GM19468 (cell line): ENCODE results near the gene KDM5A.
"Not testable (repeated sequence)": the region's sequence is repeated elsewhere in the genome, so short reads cannot be mapped to it uniquely, and the experiment has no call there.

ENCODE experiments used
- ATAC-seq: cut with Tn5 transposase; IDR thresholded peaks from one replicate; pipeline ENCODE4 v1.9.1; 2021; ENCODE audit warnings: mild to moderate bottlenecking, moderate library complexity, moderate number of reproducible peaks; ENCODE audit not compliant: unreplicated experiment; ENCODE audit errors: extremely low read depth

Gene KDM5A

DNA sequence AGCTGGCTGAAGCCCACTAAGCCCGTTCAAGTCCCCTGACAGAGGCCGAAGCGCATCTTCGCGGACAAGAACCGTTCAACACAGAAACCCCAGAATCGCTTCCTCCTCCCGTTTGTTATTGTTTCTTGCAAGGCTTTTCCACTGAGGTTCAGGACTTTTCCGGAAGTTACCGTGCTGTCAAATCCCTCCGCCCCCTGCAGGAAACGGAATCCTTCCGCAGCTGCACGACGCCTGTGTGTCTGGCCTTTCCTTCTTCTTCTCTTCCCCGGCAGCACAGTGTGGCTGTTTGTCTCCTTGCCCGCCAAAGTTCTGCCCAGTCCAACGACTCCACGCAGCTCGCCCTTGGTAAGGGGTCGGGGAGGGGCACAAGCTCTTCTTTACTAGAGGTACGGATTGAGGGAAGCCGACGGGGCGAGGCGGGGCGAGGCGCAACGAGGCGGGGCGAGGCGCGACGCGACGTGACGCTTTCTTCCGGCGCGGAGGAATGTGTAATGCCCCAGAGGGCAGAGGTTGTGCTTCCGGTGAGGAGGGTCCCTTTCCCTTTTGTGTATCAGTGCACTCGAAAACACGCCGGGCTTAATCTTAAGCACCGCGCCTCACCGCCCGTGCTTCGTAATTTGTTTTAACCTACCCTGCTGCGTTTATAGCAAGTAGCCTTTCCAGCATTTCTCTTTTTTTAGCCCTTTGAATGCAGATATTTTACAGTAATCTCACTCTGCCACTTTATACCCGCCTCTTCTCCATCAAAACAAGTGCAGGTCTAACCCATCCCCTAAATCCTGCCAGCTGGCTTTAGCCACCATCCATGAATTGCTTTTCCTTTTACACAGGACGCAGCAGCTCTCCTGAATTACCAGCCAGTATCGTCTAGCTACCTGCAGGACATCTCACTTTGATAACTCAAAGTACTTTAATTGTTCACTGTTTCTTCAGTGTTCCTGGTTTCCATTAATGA is at the start of gene KDM5A:
KDM5A (minus strand) TSS at position 179 of the 955 bp plus-strand sequence. CDS start 229 bp downstream, outside the sequence.
- peak; percentile 79 for ATAC-seq

DNA sequence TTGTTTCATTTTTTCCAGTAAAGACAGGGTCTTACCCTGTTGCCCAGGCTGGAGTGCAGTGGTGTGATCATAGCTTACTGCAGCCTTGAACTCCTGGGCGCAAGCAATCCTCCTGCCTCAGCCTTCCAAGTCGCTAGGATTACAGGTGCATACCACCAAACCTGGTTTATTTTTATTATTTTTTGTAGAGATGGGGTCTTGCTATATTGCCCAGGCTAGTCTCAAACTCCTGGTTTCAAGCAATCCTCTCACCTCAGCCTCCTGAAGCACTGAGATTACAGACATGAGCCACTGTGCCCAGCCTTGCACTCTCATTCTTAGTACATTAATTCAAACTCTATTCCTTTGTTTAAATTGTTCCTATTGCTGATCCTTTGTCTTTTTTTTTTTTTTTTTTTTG is 46.6 kb upstream of the KDM5A start:
- ATAC-seq, result not testable (repeated sequence)

DNA sequence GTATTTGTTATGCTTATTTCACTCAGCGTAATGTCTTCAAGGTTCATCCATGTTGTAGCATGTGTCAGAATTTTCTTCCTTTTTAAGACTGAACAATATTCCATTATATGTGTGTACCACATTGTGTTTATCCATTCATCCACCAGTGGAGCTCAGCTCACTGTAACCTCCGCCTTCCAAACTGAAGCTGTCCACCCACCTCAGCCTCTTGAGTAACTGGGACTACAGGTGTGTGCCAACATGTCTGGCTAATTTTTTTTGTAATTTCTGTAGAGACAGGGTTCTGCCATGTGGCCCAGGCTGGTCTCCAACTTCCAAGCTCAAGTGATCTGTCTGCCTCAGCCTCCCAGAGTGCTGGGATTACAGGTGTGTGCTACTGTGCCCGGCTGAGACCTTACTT is 33.4 kb upstream of the KDM5A start:
- no peak for ATAC-seq

DNA sequence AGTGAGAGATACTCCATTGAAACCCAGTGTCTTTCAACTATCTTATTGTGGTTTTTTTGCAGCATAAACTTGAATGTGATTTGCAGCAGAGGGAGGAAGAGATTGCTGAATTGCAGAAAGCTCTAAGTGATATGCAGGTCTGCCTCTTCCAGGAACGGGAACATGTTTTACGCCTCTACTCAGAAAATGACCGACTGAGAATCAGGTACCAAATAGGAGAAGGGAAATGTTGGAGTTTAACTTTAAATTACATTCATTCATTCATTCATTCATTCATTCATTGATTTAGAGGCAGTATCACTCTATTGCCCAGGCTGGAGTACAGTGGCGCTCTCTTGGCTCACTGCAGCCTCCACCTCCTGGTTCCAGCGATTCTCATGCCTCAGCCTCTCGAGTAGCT is 29.3 kb upstream of the KDM5A start:
- no peak for ATAC-seq

DNA sequence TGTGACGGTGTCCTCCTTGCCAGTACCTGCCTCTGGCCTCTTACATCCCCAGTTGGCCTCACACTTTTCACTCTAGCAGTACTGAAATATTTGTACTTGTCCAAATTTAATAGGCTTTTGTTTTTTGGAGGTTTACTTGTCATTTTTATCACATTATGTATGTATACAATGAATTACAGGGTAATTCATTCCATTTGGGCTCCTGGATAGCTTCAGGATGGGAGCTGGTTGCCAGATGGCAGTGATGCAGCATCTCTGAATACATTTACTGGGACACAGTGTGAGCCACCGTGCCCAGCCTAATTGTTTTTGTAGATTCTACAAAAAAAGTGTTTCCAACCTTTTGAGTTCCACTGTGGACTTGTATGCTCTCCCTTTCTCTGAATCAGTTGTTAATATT is 25.7 kb upstream of the KDM5A start:
- no peak for ATAC-seq

DNA sequence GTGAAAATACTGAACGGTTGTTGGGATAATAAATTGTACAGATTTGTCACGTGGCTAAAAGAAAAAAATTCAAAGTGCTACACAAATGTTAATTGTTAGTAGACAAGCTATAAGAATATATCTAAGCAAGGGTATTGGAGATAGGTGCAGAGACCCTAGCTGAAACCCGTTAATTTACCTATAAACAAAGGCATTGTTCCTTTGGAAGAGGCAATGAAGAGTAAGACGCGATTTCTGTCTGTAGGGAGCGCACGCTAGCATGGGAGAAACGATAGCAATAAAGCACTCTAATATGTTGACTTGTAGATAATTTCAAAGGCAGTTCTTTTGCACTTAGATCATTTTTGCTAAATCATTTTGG is 12.9 kb upstream of the KDM5A start:
- ATAC-seq, result no peak

DNA sequence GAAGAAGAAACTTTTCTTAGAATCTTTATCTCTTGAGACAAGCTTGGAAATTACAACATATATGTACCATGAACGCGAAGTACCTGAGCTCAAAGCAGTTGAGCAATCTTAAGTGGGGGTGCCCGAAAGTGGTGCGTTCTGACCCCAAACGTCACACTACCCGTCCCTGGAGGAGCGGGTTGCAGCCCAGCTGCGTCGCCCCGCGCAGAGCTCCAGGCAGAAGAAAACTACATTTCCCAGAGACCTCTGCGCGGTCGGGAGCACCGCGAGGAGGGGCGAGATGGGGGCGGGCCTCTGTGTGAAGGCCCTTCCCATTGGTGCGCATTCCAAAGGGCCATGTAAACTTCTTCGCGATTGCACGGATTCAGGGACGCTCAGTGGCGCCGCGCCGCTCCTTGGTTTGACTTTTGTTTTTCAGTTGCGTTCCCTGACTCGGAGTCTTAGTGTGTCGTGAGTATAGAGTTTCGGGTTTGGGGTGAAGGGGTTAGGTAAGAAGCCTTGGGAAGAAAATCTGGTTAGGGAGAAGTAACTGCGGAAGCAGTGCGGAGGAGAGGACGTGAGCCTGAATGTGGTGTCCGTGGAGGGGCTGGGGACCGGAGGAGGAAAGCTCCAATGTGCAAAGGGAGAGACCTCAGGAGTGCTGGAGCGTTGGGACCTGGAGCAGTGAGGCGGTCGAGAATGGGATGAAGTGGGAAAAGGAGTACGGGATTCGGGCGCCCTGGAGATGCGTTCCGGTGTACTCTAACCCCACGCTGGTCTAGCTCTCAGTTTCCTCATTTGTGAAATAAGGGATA is 12.3 kb upstream of the KDM5A start, which contains the start of gene CCDC77:
CCDC77 (plus strand) TSS at position 410 of the 794 bp plus-strand sequence. CDS start 7,740 bp downstream, outside the sequence.
- ATAC-seq, result peak; percentile 91

DNA sequence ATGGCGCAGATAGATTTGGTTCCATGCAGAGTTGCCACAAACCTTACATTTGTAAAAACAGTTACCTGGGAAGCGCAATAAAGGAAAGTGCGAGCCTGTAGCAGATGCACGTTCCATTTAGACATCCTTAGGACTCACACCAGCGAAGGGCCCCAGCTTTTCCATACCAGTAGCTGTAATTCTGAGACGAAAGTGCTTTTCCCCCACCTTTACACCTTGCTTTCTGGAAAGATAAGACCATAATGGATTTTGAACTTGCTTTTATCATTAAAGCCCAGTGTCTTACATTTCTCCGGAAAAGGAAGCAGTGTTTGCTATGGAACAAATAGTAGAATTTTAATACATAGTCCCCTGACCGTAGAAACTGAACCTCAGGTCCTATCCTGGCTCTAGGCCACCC is 11.7 kb upstream of the KDM5A start:
- no peak for ATAC-seq

DNA sequence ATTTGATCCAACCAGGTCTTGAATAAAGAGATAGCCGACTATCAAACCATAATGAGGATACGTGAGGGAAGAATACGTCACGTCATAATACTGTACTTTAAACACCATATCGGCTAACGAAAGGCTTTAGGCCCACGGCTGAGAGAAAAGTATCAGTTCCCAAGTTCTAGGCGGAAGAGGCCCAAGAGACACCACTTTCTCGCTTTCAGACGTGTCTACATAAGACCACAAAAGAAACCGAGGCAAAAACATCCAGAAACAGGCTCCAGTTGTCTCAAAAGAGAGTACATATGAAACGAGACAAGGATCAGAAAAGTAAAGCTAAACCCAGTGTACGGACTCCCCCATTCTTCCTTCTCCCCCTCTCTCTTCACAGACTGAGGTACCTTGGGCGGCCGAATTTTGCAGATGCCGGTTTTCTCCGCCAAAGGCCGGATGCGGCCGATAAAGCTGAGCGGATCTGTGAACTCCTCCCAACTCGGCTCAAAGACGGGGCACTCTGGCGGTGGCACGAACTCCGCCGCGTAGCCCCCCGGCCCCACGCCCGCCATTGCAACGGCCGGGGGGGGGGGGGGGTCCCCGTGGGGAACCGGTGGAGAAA is 479 bp downstream of the KDM5A start:
- ATAC-seq, result no peak

DNA sequence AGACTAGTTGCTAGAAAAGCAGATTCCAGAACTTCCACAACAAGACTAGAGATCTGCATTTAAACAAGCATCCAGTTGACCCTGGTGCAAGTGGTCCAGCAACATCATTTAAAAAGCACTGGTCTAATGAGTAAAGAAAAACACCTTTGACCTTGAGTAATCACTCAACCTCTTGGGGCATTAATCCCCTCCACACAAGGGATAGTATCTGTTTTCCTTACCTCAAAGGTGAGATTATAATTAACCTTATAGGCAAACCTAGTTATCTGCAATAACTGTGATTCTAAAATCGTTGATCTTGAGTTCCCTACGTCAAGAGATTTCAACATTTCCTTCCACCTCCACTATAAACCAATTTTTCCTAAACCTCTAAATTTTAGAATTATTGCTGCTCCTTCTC is 1.1 kb downstream of the KDM5A start:
- no peak for ATAC-seq

DNA sequence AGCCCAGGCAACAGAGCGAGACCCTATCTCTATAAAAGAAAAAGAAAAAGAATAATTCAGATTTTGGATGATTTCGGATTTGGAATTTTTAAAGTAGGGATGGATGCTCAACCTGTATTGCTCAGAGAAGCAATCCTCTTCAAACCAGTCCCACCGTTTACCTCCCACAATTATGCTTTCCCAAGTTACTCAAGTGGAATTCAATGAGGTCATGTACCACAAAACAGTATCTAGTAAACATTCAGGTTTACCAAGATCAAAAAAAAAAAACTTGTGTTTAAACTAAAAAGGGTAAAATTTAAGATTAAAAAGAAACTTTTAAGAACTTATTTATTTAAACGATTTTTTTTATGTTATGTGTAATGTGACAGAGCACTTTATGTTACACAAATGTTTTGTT is 2.5 kb downstream of the KDM5A start:
- ATAC-seq, result no peak

DNA sequence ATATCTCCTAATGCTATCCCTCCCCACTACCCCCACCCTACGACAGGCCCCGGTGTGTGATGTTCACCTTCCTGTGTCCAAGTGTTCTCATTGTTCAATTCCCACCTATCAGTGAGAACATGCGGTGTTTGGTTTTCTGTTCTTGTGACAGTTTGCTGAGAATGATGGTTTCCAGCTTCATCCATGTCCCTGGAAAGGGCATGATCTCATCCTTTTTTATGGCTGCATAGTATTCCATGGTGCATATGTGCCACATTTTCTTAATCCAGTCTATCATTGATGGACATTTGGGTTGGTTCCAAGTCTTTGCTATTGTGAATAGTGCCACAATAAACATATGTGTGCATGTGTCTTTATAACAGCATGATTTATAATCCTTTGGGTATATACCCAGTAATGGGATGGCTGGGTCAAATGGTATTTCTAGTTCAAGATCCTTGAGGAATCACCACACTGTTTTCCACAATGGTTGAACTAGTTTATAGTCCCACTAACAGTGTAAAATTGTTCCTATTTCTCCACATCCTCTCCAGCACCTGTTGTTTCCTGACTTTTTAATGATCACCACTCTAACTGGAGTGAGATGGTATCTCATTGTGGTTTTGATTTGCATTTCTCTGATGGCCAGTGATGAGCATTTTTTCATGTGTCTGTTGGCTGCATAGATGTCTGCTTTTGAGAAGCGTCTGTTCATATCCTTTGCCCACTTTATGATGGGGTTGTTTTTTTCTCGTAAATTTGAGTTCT is 18.2 kb downstream of the KDM5A start:
- not testable (repeated sequence) for ATAC-seq

DNA sequence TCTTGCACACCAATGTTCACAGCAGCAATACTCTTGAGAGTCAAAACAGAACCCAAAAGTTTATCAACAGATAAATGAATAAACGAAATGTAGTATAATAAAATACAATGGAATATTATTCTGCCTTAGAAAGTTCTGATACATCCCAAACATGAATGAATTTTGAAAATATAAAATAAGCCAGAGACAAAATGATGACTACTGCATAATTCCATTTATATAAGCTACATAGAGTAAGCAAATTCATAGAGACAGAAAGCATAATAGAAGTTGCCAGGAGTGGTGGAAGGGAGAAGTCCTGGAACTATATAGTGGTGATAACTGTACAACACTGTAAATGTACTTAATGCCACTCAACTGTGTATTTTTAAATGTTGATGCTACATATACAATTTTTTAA is 21.1 kb downstream of the KDM5A start:
- no peak for ATAC-seq

DNA sequence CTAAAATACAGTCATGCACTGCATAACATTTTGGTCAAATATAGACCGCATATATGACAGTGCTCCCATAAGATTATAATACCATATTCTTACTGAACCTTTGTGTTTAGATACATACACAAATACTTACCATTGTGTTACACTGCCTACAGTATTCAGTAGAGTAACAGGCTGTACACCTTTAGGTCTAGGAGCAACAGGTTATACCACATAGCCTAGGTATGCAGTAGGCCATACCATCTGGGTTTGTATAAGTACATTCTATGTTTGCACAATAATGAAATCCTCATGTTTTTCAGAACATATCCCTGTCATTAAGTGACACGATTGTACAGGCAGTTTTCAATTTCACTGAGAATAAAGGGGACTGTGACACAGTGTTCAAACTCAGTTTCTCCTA is 22.3 kb downstream of the KDM5A start:
- ATAC-seq, result no peak

DNA sequence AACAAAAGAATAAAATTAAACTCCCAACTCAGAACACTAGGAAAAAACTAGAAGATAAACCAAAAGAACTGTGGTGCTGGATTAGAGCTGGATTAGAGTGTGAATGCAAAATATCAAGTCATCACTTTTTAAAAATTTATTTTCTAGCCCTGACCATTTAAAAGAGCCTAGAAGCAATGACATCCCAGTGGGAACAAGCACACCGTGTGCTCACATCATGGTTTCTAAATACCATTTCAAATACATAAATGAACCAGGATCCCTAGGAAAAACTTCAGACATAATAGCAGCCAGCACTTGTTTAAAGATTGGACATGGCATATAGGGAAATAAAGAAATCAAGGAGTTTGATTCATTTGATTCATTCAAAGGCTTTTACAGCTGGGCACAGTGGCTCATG is 30.0 kb downstream of the KDM5A start:
- no peak for ATAC-seq

DNA sequence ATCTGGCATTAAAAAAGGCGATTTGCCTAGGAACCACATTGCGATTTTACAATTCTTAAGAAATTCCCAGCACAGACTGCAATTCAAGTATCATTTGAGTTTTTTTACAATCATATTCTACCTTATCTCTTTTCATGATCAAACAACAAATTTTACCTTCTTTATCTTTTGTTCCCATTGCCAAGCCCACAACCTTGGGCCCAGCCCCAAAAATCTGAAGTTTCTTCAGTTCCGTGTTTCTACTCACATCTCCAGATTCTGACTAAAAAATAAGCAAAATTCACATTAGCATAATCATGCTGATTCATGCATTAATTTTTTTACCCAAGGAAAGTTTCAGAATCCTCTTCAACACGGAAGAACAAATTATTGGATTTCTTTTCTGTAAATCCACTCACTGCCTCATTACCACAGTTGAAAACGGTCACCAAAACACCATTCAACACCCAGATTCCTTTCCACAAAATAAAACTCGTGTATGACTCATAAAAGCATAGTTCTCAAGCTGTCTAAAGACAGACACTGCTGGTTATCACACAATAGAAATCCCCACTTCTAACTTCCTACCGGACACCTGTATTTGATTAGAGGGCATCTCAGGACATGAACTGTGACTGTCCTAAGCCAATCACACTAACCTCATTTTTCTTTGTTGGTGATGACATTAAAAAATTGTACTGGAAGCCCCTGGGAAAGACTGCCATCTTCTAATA is 32.7 kb downstream of the KDM5A start:
- no peak for ATAC-seq

DNA sequence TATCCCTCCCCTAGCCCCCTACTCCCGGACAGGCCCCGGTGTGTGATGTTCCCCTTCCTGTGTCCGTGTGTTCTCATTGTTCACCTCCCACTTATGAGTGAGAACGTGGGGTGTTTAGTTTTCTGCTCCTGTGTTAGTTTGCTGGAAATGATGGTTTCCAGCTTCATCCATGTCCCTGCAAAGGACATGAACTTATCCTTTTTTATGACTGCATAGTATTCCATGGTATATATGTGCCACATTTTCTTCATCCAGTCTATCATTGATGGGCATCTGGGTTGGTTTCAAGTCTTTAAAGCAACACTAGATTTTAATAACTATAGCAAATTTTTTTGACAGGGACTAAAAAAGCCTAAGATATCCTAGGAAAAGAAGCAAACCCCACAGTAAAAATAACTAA is 37.9 kb downstream of the KDM5A start:
- ATAC-seq, result not testable (repeated sequence)

DNA sequence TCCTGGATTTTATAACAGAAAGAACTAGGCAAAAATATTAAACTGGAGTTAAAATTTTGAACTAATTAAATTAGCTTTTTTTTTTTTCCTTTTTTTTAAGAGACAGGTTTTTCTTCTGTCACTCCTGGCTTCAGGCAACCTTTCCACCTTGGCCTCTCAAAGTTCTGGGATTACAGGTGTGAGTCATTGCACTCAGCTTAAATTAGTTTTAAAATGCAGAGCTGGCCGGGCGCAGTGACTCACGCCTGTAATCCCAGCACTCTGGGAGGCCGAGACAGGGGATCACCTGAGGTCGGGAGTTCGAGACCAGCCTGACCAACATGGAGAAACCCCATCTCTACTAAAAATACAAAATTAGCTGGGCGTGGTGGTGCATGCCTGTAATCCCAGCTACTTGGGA is 39.5 kb downstream of the KDM5A start:
- ATAC-seq, result not testable (repeated sequence)

DNA sequence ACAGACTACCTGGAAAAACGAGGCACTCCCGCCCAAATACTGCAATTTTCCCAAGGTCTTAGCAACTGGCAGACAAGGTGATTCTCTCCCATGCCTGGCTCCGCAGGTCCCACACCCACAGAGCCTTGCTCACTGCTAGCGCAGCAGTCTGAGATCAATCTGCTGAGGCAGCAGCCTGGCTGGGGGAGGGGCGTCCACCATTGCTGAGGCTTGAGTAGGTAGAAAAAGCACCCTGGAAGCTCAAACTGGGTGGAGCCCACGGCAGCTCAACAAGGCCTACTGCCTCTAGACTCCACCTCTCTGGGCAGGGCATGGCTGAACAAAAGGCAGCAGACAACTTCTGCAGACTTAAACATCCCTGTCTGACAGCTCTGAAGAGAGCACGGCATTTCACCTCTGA is 46.1 kb downstream of the KDM5A start:
- not testable (repeated sequence) for ATAC-seq
